HG03457 (cell line): ENCODE data around the gene KIAA0513.
A peak's percentile ranks its signal among the peaks of the same experiment; 100 is the strongest.
"Not testable (repeated sequence)": the region's sequence is repeated elsewhere in the genome, so short reads cannot be mapped to it uniquely, and the experiment has no call there.

Experiments used
- ATAC-seq: cut with Tn5 transposase; IDR thresholded peaks from one replicate; pipeline ENCODE4 v1.9.1; 2021; ENCODE audit warnings: moderate number of reproducible peaks; ENCODE audit not compliant: unreplicated experiment

Gene KIAA0513

GRCh38 chr16:85047867-85048455 lies 20.4 kb downstream of the KIAA0513 start:
- no peak for ATAC-seq

- no peak for ATAC-seq
These were observed 21.4 kb downstream of the KIAA0513 start for GRCh38 chr16:85048921-85049562.

DNA sequence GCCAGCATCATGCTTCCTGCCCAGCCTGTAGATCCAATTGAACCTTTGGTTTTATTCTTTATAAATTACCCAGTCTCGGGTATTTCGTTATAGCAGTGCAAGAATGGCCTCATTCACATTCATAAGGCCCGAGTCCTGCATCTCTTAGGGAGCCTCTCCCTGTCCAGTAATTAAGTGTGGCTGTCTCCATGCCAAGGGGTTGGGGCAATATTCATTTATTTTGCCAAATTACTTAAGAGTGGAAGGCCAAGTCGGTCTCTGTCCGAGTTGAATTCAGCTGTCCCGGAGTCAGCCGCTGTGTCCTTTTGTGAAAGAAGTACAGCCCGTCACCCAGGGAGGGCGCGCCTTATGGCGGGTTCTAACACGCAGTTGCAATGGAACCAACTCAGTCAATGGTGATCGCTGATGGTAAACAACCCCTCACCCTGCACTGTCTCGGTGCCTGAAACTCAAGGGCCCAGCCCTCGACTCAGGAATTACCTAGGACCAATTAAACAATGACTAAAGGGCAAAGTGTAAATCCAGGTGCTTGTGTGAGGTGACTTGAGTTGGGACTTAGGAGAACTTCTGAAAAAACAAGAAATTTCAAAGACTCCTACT lies 22.2 kb downstream of the KIAA0513 start:
- ATAC-seq, result no peak

DNA sequence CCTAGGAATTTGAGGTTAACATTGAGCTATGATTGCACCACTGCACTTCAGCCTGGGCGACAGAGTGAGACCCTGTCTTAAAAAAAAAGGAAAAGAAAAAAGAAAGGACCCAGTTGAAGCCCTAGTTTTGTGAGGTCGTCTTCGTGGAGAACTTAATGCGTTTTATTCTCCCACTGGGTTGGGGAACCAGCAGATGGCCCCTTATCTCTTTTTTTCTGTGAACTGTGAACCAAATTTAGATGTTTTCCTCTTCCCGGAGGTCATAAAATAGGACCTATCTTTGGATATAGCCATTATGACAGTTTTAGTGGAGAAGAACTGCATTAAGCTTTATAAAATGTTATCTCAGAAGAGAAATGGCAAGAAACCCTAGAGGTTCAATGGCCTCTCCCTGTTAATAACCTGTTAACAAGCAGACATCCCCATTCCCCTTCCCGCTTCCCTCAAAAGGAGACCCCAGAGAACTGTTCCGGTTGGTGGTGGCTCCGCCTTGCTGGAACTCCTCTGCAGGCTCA lies 23.5 kb downstream of the KIAA0513 start:
- ATAC-seq, result no peak

DNA sequence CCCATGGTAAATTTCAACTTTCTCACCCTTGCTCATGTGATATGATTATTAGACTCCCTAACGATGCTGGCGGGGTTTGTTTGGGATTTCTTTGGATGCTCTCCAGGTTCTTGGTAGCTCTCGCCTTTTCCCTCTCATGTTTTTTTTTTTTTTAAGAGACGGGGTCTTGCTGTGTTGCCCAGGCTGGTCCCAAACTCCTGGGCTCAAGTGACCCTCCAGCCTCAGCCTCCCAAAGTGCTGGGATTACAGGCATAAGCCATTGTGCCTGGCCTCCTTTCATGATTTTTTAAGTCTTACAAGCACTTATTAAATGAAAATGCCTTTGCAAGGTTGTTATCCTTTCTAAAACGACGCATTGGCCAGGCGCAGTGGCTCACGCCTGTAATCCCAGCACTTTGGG lies 24.1 kb downstream of the KIAA0513 start:
- no peak for ATAC-seq

DNA sequence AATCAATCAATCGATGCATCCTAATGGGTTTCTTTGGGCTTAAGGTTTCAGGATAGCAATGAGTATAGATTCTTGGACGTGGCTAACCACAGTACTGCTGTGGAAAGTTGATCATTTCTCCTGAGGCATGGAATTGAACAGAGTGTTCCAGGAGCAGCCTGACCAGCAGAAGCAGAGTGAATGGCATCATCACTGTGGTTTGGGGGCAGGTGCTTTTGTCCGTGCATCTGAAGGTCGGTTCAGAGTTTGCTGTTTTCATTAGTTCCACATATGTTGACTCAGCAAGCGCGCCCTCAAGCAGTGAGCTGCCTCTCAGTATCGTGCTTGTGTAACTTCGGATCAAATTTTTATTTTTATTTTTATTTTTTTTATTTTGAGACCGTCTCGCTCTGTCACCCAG lies 24.9 kb downstream of the KIAA0513 start:
- no peak for ATAC-seq

GRCh38 chr16:85054321-85054720 lies 26.7 kb downstream of the KIAA0513 start:
- ATAC-seq, result not testable (repeated sequence)

DNA sequence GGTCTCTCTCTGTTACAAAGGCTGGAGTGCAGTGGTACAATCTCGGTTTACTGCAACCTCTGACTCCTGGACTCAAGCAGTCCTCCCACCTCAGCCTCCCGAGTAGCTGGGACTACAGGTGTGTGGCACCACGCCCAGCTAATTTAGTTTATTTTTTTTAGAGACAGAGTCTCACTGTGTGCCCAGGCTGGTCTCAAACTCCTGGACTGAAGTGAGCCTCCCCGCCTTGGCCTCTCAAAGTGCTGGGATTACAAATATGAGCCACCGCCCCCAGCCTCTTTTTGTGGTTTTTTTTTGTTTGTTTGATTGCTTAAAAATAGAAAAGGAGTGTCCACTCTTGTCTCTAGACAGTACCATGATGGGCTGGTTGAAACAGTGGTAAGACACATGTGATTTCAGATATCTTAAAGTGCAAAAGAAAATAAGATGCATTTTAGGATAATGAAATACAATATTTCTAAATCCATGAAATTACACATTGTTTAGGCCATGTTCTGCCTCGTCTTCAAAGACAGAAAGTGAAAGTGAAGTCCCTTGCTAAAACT lies 27.4 kb downstream of the KIAA0513 start:
- no peak for ATAC-seq

DNA sequence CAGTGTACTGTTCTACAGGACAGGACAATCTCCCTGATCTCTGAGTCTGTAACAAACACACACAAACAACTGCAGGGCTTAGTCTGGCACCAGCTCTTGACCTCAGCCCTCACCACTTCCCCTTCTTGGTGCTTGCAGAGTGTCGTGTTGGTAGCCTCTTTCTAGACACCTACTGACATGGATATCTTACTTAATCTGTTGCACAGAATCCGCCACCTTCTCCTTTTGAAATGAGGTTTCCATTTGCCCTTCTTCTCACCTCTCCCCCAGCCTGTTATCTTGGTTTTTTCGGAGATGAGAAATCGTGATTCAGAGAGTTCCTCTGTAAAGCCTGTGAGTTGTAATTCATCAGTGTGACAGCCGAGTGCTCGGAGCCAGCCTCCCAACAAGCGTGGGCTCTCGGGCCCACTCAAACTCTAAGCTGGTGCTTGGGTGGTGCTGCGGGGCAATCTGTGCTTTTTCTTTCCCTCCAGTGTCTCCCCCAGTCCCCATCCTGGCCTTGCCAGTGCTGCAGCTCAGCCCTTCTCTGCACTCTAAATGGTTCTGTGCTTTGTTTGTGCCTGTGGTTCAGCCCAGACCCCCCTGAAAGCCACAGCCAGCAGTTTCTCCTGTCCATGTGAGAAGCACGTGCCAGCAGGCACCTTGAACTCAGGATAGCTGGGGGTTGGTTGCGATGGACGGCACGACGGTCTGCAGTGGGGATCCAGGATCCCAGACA lies 28.1 kb downstream of the KIAA0513 start:
- peak; percentile 78 for ATAC-seq

GRCh38 chr16:85056211-85056748 lies 28.7 kb downstream of the KIAA0513 start:
- ATAC-seq, result no peak

GRCh38 chr16:85057212-85057889 lies 29.8 kb downstream of the KIAA0513 start:
- ATAC-seq, result no peak

- no peak for ATAC-seq
These were observed 30.4 kb downstream of the KIAA0513 start for GRCh38 chr16:85057948-85058347.

GRCh38 chr16:85058909-85059308 lies 31.3 kb downstream of the KIAA0513 start:
- ATAC-seq, result no peak

- no peak for ATAC-seq
These were observed 34.0 kb downstream of the KIAA0513 start for GRCh38 chr16:85061566-85061965.

DNA sequence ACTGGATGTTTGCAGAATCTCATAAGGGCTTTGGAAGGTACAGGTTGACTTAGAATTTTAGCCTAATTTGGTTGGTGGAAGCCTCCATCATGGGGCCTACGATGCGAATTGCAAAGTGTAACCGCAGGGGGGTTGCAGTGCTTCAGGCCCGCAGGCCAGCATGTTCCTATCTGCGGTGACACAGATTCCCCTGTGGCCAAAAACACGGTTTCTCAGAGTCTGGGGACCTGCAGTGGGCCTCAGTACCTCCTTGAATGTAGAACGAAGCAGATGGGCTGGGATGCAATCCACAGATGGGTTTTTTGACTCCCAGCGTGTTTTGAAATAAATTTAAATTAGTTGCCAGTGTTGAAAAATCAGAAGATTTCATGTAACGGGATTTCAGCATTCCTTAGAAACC lies 34.7 kb downstream of the KIAA0513 start:
- ATAC-seq, result no peak

- no peak for ATAC-seq
These were observed 35.2 kb downstream of the KIAA0513 start for GRCh38 chr16:85062845-85063244.

GRCh38 chr16:85064186-85064585 lies 36.6 kb downstream of the KIAA0513 start:
- ATAC-seq, result no peak

GRCh38 chr16:85065099-85065498 lies 37.5 kb downstream of the KIAA0513 start:
- ATAC-seq, result no peak

DNA sequence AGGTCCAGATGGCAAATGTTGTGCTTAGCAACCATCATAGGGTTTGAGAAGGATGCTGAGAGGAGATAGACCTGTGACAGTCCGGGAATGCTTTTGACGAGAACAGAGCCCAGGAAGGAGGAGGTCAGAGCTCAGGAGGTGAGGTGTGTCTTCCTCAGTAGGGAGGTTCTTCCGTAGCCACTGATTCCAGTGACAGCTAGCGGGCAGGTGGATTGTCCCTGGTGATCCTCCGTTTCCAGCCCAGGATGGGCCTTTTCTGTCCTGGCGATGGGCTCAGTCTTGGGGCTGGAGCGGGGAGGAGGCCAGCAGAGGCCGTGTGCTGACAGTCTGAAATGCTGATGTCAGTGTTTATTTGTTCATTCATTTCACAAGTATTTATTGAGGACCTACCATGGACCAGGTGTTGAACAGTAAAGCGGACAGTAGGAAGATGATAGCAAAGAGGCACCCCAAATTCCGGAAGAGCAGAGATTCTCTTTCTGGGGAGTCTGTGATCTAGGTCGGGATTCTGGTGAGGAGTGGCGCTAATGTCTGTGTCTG lies 38.8 kb downstream of the KIAA0513 start:
- ATAC-seq, result no peak

DNA sequence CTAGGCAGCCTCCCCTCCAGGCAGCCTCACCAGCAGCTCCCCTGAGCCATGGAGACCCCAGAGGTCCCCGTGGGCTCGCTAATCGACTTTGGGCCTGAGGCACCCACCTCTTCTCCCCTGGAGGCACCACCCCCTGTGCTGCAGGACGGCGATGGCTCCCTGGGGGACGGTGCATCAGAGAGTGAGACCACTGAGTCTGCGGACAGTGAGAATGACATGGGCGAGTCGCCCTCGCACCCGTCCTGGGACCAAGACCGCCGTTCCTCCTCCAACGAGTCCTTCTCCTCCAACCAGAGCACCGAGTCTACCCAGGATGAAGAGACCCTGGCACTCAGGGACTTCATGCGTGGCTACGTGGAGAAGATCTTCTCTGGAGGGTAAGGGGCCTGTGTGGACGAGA lies 39.4 kb downstream of the KIAA0513 start:
- ATAC-seq, result no peak
